ENCODE results near the gene OR8K5. TPM values are rescaled to one million over a fixed set of nuclear protein-coding genes. Genes with fewer than 3 reads are reported as not detected.

OR8K5 gene
- total and polyA plus RNA-seq, 2 experiments from 2014 or later: not detected

- Histone ChIP-seq H3K4me2 (no peak overlapping the region), H3K27me3 (ENCODE audit: insufficient read depth) (no peaks in the 10 kb centered on the region), H3K79me2 (replicated peaks; ENCODE audit: insufficient read depth) (no peaks in the 10 kb centered on the region), H3K4me3 (no peak overlapping the region), H3K4me1 (ENCODE audit: insufficient read depth) (no peaks in the 10 kb centered on the region), H2AFZ (no peak overlapping the region), H3K9me2 (ENCODE audit: insufficient read depth) (peaks cover 11% of the 10 kb centered on the region; the same call in 1 of the 2 replicates), H3K27ac (ENCODE audit: low read depth) (no peak overlapping the region), H4K20me1 (replicated peaks; ENCODE audit: insufficient read depth) (no peaks in the 10 kb centered on the region), H3K36me3 (ENCODE audit: insufficient read depth) (0 out of 2 replicates have a peak, but pooled peaks cover 4% of the 10 kb centered on the region), H3F3A (replicated peaks; ENCODE audit: low read depth) (no peaks in the 10 kb centered on the region)
- TF ChIP-seq ZNF462 (CRISPR knock-in tag; IDR thresholded peaks at IDR 0.05): no peak
- no peak for TF ChIP-seq CREB1 (CRISPR knock-in tag; IDR thresholded peaks at IDR 0.05; ENCODE audit: low read depth)
- TF ChIP-seq, protein P1, sequence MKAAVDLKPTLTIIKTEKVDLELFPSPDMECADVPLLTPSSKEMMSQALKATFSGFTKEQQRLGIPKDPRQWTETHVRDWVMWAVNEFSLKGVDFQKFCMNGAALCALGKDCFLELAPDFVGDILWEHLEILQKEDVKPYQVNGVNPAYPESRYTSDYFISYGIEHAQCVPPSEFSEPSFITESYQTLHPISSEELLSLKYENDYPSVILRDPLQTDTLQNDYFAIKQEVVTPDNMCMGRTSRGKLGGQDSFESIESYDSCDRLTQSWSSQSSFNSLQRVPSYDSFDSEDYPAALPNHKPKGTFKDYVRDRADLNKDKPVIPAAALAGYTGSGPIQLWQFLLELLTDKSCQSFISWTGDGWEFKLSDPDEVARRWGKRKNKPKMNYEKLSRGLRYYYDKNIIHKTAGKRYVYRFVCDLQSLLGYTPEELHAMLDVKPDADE (IDR thresholded peaks at IDR 0.05): no peak
- Mint-ChIP-seq H3K9me3 (peaks cover 49% of the 10 kb centered on the region), H3K27ac (no peak overlapping the region), H3K4me3 (no peak overlapping the region), H3K27me3 (ENCODE audit: insufficient read depth, low read depth, poor library complexity) (peaks cover 3% of the 10 kb centered on the region), H3K4me1 (no peaks in the 10 kb centered on the region), H3K36me3 (ENCODE audit: low read depth) (peaks cover 18% of the 10 kb centered on the region)
- DNase-seq (ENCODE audit: low spot score) (no peak), ATAC-seq (no peak)
These were observed 7.8 kb downstream of the OR8K5 start for GRCh38 chr11:56152333-56152732.

DNA sequence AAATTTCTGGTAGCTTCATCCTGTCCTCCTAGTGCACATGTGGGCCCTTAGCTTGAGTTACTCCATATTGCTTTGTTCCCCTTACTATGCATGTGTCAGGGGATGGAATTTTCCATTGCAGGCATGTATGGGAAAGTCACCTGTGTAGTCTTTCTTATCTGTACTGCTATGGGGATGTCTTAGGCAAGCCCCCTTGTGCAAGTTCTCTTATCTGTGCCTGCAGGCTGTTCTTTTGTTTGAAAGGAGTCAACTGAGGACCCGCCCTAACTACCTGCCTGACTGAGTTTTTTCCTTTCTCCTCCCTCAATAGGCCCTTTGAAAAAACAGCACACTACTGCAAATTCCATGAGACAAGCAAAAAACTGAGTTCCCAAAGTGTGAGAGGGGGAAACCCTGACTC, 8.7 kb downstream of the OR8K5 start:
- H3K4me3 ChIP-seq: no peak overlapping the region
- peaks cover 11% of the 10 kb centered on the region; the same call in 1 of the 2 replicates for H3K9me2 ChIP-seq (ENCODE audit: insufficient read depth)
- peaks cover 18% of the 10 kb centered on the region for H3K36me3 Mint-ChIP-seq (ENCODE audit: low read depth)
- no peaks in the 10 kb centered on the region for H3K27me3 ChIP-seq (ENCODE audit: insufficient read depth)
- no peak overlapping the region for H3K4me2 ChIP-seq
- H3K27ac ChIP-seq (ENCODE audit: low read depth): no peak overlapping the region
- H3K36me3 ChIP-seq (ENCODE audit: insufficient read depth): 0 out of 2 replicates have a peak, but pooled peaks cover 4% of the 10 kb centered on the region
- peaks cover 3% of the 10 kb centered on the region for H3K27me3 Mint-ChIP-seq (ENCODE audit: insufficient read depth, low read depth, poor library complexity)
- no peaks in the 10 kb centered on the region for H3K4me1 ChIP-seq (ENCODE audit: insufficient read depth)
- H4K20me1 ChIP-seq (replicated peaks; ENCODE audit: insufficient read depth): no peaks in the 10 kb centered on the region
- no peak for DNase-seq (ENCODE audit: low spot score)
- H3K27ac Mint-ChIP-seq: no peak overlapping the region; the same call in 1 of the 2 replicates
- no peaks in the 10 kb centered on the region for H3K4me1 Mint-ChIP-seq
- no peak for TF ChIP-seq EZH2phosphoT487 (IDR thresholded peaks at IDR 0.05; ENCODE audit: unreplicated experiment)
- TF ChIP-seq ZNF114 (CRISPR knock-in tag; IDR thresholded peaks at IDR 0.05): no peak
- no peak for TF ChIP-seq STAT1 (IDR thresholded peaks at IDR 0.05; ENCODE audit: unreplicated experiment)
- TF ChIP-seq, protein P2, sequence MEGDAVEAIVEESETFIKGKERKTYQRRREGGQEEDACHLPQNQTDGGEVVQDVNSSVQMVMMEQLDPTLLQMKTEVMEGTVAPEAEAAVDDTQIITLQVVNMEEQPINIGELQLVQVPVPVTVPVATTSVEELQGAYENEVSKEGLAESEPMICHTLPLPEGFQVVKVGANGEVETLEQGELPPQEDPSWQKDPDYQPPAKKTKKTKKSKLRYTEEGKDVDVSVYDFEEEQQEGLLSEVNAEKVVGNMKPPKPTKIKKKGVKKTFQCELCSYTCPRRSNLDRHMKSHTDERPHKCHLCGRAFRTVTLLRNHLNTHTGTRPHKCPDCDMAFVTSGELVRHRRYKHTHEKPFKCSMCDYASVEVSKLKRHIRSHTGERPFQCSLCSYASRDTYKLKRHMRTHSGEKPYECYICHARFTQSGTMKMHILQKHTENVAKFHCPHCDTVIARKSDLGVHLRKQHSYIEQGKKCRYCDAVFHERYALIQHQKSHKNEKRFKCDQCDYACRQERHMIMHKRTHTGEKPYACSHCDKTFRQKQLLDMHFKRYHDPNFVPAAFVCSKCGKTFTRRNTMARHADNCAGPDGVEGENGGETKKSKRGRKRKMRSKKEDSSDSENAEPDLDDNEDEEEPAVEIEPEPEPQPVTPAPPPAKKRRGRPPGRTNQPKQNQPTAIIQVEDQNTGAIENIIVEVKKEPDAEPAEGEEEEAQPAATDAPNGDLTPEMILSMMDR (conservative IDR thresholded peaks at IDR 0.05; ENCODE audit: low read depth in 2 of 2): no peak
- TF ChIP-seq, protein P1 (IDR thresholded peaks at IDR 0.05): no peak
- no peak overlapping the region for H2AFZ ChIP-seq
- no peak overlapping the region for H3K4me3 Mint-ChIP-seq
- no peaks in the 10 kb centered on the region for H3K79me2 ChIP-seq (replicated peaks; ENCODE audit: insufficient read depth)
- ATAC-seq: no peak
- no peaks in the 10 kb centered on the region for H3F3A ChIP-seq (replicated peaks; ENCODE audit: low read depth)
- peaks cover 46% of the 10 kb centered on the region for H3K9me3 Mint-ChIP-seq

Data from GM23338 (cell line).